ENCODE data around the gene CTTNBP2NL.
A peak's percentile ranks its signal among the peaks of the same experiment; 100 is the strongest.

The CTTNBP2NL gene

DNA sequence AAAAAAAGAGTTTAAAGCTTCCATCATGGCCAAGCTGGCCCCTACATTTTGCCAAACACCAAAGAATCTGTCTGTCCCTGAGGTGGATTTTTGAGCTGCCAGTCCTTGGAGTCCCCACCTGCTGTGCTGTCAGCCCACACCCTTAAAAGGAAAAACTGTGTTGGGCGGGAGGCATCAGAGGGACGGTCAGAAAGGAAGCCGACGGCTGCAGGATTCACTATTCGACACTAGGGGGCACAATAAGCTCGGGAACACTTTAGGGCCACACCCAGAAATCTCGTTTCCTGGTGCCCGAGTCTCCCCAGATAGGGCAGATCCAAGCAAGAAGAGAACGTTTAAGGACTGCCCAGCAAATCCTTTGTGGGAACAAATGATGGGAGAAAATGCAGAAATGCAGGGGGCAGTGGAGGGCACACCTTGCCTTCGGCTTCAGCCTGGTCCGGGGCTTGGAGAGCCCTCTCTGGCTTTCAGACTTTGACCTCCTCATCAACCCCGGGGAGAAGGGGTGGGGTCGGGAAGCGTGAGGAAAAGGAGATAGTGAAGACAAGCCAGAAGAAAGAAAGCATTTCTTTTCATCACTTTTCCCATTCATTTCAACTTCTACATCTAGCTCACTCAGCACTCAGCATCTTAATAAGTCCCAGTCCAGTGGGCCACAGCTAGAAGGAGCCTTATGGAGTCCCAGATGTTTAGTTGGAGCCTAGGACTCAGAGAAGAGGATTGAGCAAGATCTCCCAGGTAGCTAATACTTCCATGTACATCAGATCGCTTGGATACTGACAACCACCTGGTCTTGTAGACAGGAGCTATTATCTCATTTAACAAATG lies 5.0 kb upstream of the CTTNBP2NL start (continued):
- TF ChIP-seq BCL11B (tag by site-specific recombination; IDR thresholded peaks at IDR 0.05; ENCODE audit: low read depth), result no peak
- no peak for TF ChIP-seq ZNF785 (tag by site-specific recombination; IDR thresholded peaks at IDR 0.05)
- TF ChIP-seq SCRT2 (tag by site-specific recombination; IDR thresholded peaks at IDR 0.05), result no peak
- TF ChIP-seq SP3 (tag by site-specific recombination; IDR thresholded peaks at IDR 0.05), result peak; percentile 54
- TF ChIP-seq ZNF202 (tag by site-specific recombination; IDR thresholded peaks at IDR 0.05; ENCODE audit: borderline replicate concordance), result no peak
- TF ChIP-seq ZNF19 (tag by site-specific recombination; IDR thresholded peaks at IDR 0.05; ENCODE audit: low read depth), result no peak
- no peak for TF ChIP-seq ZNF341 (tag by site-specific recombination; IDR thresholded peaks at IDR 0.05; ENCODE audit: low read depth)
- no peak for TF ChIP-seq ZNF214 (tag by site-specific recombination; IDR thresholded peaks at IDR 0.05; ENCODE audit: borderline replicate concordance)
- TF ChIP-seq, protein P1, sequence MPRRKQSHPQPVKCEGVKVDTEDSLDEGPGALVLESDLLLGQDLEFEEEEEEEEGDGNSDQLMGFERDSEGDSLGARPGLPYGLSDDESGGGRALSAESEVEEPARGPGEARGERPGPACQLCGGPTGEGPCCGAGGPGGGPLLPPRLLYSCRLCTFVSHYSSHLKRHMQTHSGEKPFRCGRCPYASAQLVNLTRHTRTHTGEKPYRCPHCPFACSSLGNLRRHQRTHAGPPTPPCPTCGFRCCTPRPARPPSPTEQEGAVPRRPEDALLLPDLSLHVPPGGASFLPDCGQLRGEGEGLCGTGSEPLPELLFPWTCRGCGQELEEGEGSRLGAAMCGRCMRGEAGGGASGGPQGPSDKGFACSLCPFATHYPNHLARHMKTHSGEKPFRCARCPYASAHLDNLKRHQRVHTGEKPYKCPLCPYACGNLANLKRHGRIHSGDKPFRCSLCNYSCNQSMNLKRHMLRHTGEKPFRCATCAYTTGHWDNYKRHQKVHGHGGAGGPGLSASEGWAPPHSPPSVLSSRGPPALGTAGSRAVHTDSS (tag by site-specific recombination; IDR thresholded peaks at IDR 0.05), result no peak
- no peak for TF ChIP-seq OSR2 (tag by site-specific recombination; IDR thresholded peaks at IDR 0.05)
- TF ChIP-seq, protein P2, sequence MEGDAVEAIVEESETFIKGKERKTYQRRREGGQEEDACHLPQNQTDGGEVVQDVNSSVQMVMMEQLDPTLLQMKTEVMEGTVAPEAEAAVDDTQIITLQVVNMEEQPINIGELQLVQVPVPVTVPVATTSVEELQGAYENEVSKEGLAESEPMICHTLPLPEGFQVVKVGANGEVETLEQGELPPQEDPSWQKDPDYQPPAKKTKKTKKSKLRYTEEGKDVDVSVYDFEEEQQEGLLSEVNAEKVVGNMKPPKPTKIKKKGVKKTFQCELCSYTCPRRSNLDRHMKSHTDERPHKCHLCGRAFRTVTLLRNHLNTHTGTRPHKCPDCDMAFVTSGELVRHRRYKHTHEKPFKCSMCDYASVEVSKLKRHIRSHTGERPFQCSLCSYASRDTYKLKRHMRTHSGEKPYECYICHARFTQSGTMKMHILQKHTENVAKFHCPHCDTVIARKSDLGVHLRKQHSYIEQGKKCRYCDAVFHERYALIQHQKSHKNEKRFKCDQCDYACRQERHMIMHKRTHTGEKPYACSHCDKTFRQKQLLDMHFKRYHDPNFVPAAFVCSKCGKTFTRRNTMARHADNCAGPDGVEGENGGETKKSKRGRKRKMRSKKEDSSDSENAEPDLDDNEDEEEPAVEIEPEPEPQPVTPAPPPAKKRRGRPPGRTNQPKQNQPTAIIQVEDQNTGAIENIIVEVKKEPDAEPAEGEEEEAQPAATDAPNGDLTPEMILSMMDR (tag by site-specific recombination; IDR thresholded peaks at IDR 0.05), result peak; percentile 91
- 0 out of 2 replicates have a peak, but pooled peaks have one; percentile 6 for TF ChIP-seq ZNF76 (tag by site-specific recombination; IDR thresholded peaks at IDR 0.05; ENCODE audit: borderline replicate concordance, low read depth)
- no peak for TF ChIP-seq ZNF792 (tag by site-specific recombination; IDR thresholded peaks at IDR 0.05)
- TF ChIP-seq, protein P3, sequence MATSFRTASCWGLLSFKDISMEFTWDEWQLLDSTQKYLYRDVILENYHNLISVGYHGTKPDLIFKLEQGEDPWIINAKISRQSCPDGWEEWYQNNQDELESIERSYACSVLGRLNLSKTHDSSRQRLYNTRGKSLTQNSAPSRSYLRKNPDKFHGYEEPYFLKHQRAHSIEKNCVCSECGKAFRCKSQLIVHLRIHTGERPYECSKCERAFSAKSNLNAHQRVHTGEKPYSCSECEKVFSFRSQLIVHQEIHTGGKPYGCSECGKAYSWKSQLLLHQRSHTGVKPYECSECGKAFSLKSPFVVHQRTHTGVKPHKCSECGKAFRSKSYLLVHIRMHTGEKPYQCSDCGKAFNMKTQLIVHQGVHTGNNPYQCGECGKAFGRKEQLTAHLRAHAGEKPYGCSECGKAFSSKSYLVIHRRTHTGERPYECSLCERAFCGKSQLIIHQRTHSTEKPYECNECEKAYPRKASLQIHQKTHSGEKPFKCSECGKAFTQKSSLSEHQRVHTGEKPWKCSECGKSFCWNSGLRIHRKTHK (tag by site-specific recombination; IDR thresholded peaks at IDR 0.05), result no peak
- peak; percentile 76 for TF ChIP-seq ZNF366 (tag by site-specific recombination; conservative IDR thresholded peaks at IDR 0.05)
- TF ChIP-seq ZNF2 (tag by site-specific recombination; IDR thresholded peaks at IDR 0.05), result 0 out of 2 replicates have a peak, but pooled peaks have one; percentile 42
- TF ChIP-seq ZNF654 (tag by site-specific recombination; IDR thresholded peaks at IDR 0.05; ENCODE audit: low read depth), result peak; percentile 99
- no peak for TF ChIP-seq ZNF121 (tag by site-specific recombination; IDR thresholded peaks at IDR 0.05)
- no peak for TF ChIP-seq GLIS2 (tag by site-specific recombination; IDR thresholded peaks at IDR 0.05)
- TF ChIP-seq ZNF621 (tag by site-specific recombination; IDR thresholded peaks at IDR 0.05), result no peak
- no peak for TF ChIP-seq ZFP37 (tag by site-specific recombination; IDR thresholded peaks at IDR 0.05)
- no peak for TF ChIP-seq ZNF510 (tag by site-specific recombination; IDR thresholded peaks at IDR 0.05; ENCODE audit: insufficient replicate concordance)
- peak; percentile 33; the same call in 1 of the 2 replicates for TF ChIP-seq ZIC2 (tag by site-specific recombination; IDR thresholded peaks at IDR 0.05)
- TF ChIP-seq, protein P4, sequence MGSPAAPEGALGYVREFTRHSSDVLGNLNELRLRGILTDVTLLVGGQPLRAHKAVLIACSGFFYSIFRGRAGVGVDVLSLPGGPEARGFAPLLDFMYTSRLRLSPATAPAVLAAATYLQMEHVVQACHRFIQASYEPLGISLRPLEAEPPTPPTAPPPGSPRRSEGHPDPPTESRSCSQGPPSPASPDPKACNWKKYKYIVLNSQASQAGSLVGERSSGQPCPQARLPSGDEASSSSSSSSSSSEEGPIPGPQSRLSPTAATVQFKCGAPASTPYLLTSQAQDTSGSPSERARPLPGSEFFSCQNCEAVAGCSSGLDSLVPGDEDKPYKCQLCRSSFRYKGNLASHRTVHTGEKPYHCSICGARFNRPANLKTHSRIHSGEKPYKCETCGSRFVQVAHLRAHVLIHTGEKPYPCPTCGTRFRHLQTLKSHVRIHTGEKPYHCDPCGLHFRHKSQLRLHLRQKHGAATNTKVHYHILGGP (tag by site-specific recombination; IDR thresholded peaks at IDR 0.05), result no peak
- TF ChIP-seq, protein P5, sequence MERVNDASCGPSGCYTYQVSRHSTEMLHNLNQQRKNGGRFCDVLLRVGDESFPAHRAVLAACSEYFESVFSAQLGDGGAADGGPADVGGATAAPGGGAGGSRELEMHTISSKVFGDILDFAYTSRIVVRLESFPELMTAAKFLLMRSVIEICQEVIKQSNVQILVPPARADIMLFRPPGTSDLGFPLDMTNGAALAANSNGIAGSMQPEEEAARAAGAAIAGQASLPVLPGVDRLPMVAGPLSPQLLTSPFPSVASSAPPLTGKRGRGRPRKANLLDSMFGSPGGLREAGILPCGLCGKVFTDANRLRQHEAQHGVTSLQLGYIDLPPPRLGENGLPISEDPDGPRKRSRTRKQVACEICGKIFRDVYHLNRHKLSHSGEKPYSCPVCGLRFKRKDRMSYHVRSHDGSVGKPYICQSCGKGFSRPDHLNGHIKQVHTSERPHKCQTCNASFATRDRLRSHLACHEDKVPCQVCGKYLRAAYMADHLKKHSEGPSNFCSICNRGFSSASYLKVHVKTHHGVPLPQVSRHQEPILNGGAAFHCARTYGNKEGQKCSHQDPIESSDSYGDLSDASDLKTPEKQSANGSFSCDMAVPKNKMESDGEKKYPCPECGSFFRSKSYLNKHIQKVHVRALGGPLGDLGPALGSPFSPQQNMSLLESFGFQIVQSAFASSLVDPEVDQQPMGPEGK (tag by site-specific recombination; IDR thresholded peaks at IDR 0.05), result peak; percentile 45; the same call in 1 of the 2 replicates
- TF ChIP-seq GLIS1 (tag by site-specific recombination; IDR thresholded peaks at IDR 0.05), result 0 out of 2 replicates have a peak, but pooled peaks have one; percentile 38
- TF ChIP-seq ZNF132 (tag by site-specific recombination; IDR thresholded peaks at IDR 0.05; ENCODE audit: borderline replicate concordance), result no peak
- TF ChIP-seq, protein P6, sequence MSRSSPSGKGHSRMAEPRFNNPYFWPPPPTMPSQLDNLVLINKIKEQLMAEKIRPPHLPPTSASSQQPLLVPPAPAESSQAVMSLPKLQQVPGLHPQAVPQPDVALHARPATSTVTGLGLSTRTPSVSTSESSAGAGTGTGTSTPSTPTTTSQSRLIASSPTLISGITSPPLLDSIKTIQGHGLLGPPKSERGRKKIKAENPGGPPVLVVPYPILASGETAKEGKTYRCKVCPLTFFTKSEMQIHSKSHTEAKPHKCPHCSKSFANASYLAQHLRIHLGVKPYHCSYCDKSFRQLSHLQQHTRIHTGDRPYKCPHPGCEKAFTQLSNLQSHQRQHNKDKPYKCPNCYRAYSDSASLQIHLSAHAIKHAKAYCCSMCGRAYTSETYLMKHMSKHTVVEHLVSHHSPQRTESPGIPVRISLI (tag by site-specific recombination; IDR thresholded peaks at IDR 0.05), result peak; percentile 89
- TF ChIP-seq PRDM1 (tag by site-specific recombination; IDR thresholded peaks at IDR 0.05), result peak; percentile 88
- peak; percentile 90 for TF ChIP-seq ZBTB8A (tag by site-specific recombination; IDR thresholded peaks at IDR 0.05)
- peak; percentile 54; the same call in 1 of the 2 replicates for TF ChIP-seq ZNF664 (tag by site-specific recombination; IDR thresholded peaks at IDR 0.05)

Measured in HEK293 (cell line).